Measurements from ENCODE around the gene NTN1. TPM values are rescaled to one million over a fixed set of nuclear protein-coding genes. Genes with fewer than 3 reads are reported as not detected.

The NTN1 gene
- total RNA-seq, 1 donor from 2014 or later = under 0.01 TPM

DNA sequence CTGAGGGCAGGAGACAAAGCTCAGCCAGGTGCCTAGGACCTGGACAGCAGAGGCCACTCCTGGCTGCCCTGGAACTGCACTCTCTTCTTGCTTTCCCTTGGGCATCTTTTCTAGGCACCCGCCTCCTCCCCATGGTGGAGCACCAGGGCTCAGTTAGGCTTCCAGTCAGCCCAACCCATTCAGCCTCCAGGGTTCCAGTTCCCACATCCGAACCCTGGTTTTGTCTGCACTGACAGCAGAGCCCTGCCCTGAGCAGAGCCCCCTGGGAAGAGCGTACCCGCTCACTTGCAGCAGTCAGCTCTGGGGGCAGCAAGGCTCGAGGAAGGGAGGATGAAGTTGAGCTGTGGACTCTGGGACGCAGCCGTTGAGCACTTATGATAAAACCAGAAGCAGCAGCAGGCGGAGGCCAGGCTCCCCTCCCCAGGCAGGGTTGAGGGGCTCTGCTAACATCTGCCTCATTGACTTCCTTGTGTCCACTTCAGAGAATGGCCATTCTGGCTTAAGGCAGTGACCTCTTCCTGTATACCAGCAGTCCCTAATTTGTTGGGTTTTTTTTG, 213.2 kb downstream of the NTN1 start:
- TF ChIP-seq, protein P1, sequence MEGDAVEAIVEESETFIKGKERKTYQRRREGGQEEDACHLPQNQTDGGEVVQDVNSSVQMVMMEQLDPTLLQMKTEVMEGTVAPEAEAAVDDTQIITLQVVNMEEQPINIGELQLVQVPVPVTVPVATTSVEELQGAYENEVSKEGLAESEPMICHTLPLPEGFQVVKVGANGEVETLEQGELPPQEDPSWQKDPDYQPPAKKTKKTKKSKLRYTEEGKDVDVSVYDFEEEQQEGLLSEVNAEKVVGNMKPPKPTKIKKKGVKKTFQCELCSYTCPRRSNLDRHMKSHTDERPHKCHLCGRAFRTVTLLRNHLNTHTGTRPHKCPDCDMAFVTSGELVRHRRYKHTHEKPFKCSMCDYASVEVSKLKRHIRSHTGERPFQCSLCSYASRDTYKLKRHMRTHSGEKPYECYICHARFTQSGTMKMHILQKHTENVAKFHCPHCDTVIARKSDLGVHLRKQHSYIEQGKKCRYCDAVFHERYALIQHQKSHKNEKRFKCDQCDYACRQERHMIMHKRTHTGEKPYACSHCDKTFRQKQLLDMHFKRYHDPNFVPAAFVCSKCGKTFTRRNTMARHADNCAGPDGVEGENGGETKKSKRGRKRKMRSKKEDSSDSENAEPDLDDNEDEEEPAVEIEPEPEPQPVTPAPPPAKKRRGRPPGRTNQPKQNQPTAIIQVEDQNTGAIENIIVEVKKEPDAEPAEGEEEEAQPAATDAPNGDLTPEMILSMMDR (IDR thresholded peaks at IDR 0.05; ENCODE audit: insufficient read depth, low read length, severe bottlenecking) = no peak
- Histone ChIP-seq H3K27me3 (ENCODE audit: control insufficient read depth, insufficient read depth, low read length) (peaks cover 2% of the 10 kb centered on the region), H3K36me3 (ENCODE audit: control insufficient read depth, insufficient read depth, low read length) (no peaks in the 10 kb centered on the region), H3K4me3 (ENCODE audit: low read depth, low read length) (no peak overlapping the region)
- no peak for FAIRE-seq
- no peak for DNase-seq (ENCODE audit: low read depth)

DNA sequence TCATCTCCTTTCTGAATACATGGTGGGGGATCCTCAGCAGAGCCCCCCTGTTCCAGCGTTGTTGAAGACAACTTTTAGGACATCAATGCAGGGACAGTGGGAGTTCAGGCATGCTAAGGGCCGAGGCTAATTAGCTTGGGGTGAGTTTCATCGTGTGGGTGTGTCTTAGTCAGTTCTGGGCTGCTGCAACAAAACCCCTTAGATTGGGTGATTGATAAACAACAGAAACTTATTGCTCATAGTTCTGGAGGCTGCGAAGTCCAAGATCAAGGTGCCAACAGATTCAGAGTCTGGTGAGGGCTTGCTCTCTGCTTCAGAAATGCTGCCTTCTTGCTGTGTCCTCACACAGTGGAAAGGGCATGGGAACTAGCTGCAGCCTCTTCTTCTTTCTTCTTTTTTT, 214.0 kb downstream of the NTN1 start:
- H3K4me3 ChIP-seq (ENCODE audit: low read depth, low read length) = no peak overlapping the region
- no peak for DNase-seq (ENCODE audit: low read depth)
- TF ChIP-seq, protein P1 (IDR thresholded peaks at IDR 0.05; ENCODE audit: insufficient read depth, low read length, severe bottlenecking) = no peak
- FAIRE-seq = no peak
- no peaks in the 10 kb centered on the region for H3K36me3 ChIP-seq (ENCODE audit: control insufficient read depth, insufficient read depth, low read length)
- peaks cover 2% of the 10 kb centered on the region for H3K27me3 ChIP-seq (ENCODE audit: control insufficient read depth, insufficient read depth, low read length)

DNA sequence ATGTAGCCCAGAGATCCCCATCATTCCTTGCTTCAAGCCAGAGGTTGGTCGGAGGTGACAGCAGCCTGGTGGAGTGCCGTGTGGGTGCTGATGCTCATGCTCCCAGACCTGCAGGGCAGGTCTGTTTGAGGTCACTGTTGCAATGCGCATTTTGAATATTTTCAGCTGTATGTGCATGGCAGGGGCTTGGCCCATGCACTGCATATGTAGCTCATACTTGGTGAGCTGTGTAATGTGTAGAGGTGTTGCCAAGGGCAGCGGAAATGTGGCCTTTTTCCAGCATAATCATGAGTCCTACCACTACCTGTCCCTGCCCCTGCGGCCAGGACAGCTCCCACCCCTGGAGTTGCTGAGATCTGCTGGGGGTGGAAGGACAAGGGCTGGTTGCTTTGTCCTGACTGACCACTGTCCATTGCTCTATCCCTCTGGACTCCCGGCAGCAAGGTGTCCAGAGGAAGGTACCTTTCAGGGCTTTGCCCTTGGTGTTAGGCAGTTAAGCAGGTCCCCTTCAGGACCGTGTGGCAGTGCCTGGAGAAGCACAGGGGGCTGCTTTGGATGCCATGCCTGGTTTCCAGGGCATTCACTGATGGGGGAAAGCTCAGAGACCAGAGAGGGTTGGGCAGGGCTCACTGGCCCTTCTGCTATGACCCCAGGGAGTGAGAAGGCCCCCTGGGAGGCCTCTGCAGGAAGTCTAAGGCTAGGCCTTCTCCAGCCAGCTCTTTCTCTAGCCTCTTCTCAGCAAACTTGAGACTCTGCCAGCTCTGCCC, 215.2 kb downstream of the NTN1 start:
- no peak for FAIRE-seq
- Histone ChIP-seq H3K4me3 (ENCODE audit: low read depth, low read length) (no peak overlapping the region), H3K36me3 (ENCODE audit: control insufficient read depth, insufficient read depth, low read length) (no peaks in the 10 kb centered on the region), H3K27me3 (ENCODE audit: control insufficient read depth, insufficient read depth, low read length) (peaks cover 2% of the 10 kb centered on the region)
- peak; percentile 18 for DNase-seq (ENCODE audit: low read depth)
- TF ChIP-seq, protein P1 (IDR thresholded peaks at IDR 0.05; ENCODE audit: insufficient read depth, low read length, severe bottlenecking) = no peak

DNA sequence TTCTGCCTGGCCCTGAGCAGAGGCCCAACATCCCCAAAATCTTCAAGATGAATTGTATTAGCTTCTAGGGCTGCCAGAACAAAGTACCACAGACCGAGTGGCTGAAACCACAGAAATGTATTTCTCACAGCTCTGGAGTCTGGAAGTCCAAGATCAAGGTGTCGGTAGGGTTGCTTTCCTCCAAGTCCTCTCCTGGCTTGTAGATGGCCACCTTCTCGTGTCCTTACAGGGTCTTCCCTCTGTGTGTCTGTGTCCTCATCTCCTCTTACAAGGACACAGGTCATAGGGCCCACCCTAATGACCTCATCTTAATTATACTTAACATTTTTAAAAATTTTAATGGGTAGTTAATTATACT, 215.7 kb downstream of the NTN1 start:
- Histone ChIP-seq H3K27me3 (ENCODE audit: control insufficient read depth, insufficient read depth, low read length) (peaks cover 2% of the 10 kb centered on the region), H3K36me3 (ENCODE audit: control insufficient read depth, insufficient read depth, low read length) (no peaks in the 10 kb centered on the region), H3K4me3 (ENCODE audit: low read depth, low read length) (no peak overlapping the region)
- FAIRE-seq (no peak), DNase-seq (ENCODE audit: low read depth) (no peak)
- TF ChIP-seq, protein P1 (IDR thresholded peaks at IDR 0.05; ENCODE audit: insufficient read depth, low read length, severe bottlenecking) = no peak

DNA sequence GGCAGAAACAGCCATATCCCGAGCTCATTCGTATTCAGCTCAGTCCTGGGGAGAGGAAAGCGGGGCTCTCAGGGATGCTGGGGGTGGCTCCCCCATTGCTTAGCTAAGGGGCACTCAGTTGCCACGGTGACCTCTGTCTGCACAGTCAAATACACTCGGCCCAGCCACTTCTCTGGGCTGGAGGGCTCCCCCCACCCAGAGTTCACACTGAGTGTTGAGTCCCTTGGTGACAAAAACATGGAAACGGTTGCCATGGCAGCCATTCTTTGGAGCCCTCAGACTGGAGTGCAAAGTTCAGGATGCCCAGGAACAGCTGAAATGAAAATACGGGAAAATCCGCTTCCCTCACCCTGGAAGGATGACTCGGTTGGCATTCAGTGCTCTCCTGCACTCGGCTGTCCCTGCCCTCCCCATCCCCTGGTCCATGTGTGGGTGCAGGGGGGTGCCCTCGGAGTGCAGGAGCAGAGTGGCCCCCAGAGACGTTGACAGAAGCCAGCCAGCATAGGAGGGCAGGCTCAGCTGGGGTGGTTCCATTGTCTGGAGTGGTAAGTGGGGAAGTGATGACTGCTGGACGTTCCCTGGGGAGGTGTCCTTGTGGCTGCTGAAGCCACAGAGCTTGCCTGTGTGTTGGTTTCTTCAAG, 216.5 kb downstream of the NTN1 start:
- DNase-seq (ENCODE audit: low read depth) (no peak), FAIRE-seq (no peak)

More for the DNA sequence above, 216.5 kb downstream of the NTN1 start:
- H3K4me3 ChIP-seq (ENCODE audit: low read depth, low read length) = no peak overlapping the region
- H3K36me3 ChIP-seq (ENCODE audit: control insufficient read depth, insufficient read depth, low read length) = no peaks in the 10 kb centered on the region
- peaks cover 2% of the 10 kb centered on the region for H3K27me3 ChIP-seq (ENCODE audit: control insufficient read depth, insufficient read depth, low read length)
- TF ChIP-seq, protein P1 (IDR thresholded peaks at IDR 0.05; ENCODE audit: insufficient read depth, low read length, severe bottlenecking) = no peak

Data from bronchial epithelial cell (primary cell).